ACHN (cell line): Measurements from ENCODE around the gene KREMEN1.
"Not testable (repeated sequence)": the region's sequence is repeated elsewhere in the genome, so short reads cannot be mapped to it uniquely, and the experiment has no call there.

Experiments
- DNase-seq: peaks from one replicate; pipeline ENCODE4 v3.0.0-alpha.2; 2015
- in situ Hi-C: cut with HindIII; loops from 2 replicates; pipeline ENCODE4 v1.10.0; 2017; ENCODE audit warnings: low sequenced_read_pairs, low pct_ligation_motif_present, low pct_unique_long_range_greater_than_20kb

Gene KREMEN1

GRCh38 chr22:29117799-29118477 lies 45.1 kb downstream of the KREMEN1 start:
- in situ Hi-C loops = no loop called here
- no peak for DNase-seq

- in situ Hi-C loops = not testable (repeated sequence)
- peak; percentile 2 for DNase-seq
Observed at GRCh38 chr22:29120098-29120912, 47.5 kb downstream of the KREMEN1 start.

- in situ Hi-C loops = no loop called here
- DNase-seq = no peak
Observed at GRCh38 chr22:29121124-29121523, 48.3 kb downstream of the KREMEN1 start.

GRCh38 chr22:29122041-29122440 lies 49.2 kb downstream of the KREMEN1 start:
- in situ Hi-C loops = no loop called here
- no peak for DNase-seq

- in situ Hi-C loops = no loop called here
Observed at GRCh38 chr22:29124777-29125442, 52.1 kb downstream of the KREMEN1 start.

GRCh38 chr22:29125443-29125778 lies 52.6 kb downstream of the KREMEN1 start:
- DNase-seq = no peak
- in situ Hi-C loops = no loop called here

More at GRCh38 chr22:29124777-29125442, 52.1 kb downstream of the KREMEN1 start:
- DNase-seq = no peak

GRCh38 chr22:29125844-29126243 lies 53.0 kb downstream of the KREMEN1 start:
- no peak for DNase-seq
- in situ Hi-C loops = no loop called here

GRCh38 chr22:29126670-29127395 lies 54.0 kb downstream of the KREMEN1 start:
- in situ Hi-C loops = no loop called here

GRCh38 chr22:29128891-29129807 lies 56.3 kb downstream of the KREMEN1 start:
- in situ Hi-C loops = no loop called here
- DNase-seq = no peak

More at GRCh38 chr22:29126670-29127395, 54.0 kb downstream of the KREMEN1 start:
- peak; percentile 4 for DNase-seq

- in situ Hi-C loops = no loop called here
Observed at GRCh38 chr22:29129808-29130140, 56.9 kb downstream of the KREMEN1 start.

GRCh38 chr22:29130476-29130875 lies 57.6 kb downstream of the KREMEN1 start:
- in situ Hi-C loops = no loop called here
- no peak for DNase-seq

More at GRCh38 chr22:29129808-29130140, 56.9 kb downstream of the KREMEN1 start:
- no peak for DNase-seq

GRCh38 chr22:29133603-29134133 lies 60.8 kb downstream of the KREMEN1 start:
- in situ Hi-C loops = no loop called here
- DNase-seq = no peak

- in situ Hi-C loops = no loop called here
- DNase-seq = no peak
Observed at GRCh38 chr22:29134448-29134847, 61.6 kb downstream of the KREMEN1 start.

- in situ Hi-C loops = no loop called here
- DNase-seq = no peak
Observed at GRCh38 chr22:29136782-29137700, 64.2 kb downstream of the KREMEN1 start.

GRCh38 chr22:29138556-29139305 lies 65.9 kb downstream of the KREMEN1 start:
- in situ Hi-C loops = no loop called here

More at GRCh38 chr22:29138556-29139305, 65.9 kb downstream of the KREMEN1 start:
- no peak for DNase-seq
